ENCODE measurements around the gene MTHFD1.

Gene MTHFD1

DNA sequence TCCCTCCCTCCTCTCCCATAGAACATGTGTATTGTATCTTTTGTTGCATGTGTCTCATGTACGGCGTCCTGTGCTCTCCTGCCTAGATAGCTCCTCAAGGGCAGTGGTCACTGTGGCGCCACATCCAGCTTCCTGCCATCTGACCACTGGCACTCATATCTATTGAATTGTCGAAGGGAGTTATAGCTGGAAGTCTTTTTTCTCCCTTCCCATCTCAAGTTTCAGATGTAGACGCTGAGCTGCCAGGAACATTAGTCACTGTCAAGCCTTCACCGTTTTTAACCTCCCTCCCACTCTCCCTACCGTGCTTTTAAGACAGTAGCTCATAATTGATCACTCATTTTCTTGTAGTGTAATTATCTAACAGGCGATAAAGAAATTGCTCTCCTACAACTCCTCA lies 33.0 kb downstream of the MTHFD1 start:
- peaks cover 78% of the 10 kb centered on the region for H3K36me3 Mint-ChIP-seq (ENCODE audit: low read depth)
- H3K4me1 Mint-ChIP-seq = peaks cover 6% of the 10 kb centered on the region
- H3K9me3 Mint-ChIP-seq = no peaks in the 10 kb centered on the region
- H3K27ac Mint-ChIP-seq = peak overlapping the region in 2 of 3 experiments; percentile 81 to 87
- no peak overlapping the region for H3K4me3 Mint-ChIP-seq
- TF ChIP-seq, protein P1, sequence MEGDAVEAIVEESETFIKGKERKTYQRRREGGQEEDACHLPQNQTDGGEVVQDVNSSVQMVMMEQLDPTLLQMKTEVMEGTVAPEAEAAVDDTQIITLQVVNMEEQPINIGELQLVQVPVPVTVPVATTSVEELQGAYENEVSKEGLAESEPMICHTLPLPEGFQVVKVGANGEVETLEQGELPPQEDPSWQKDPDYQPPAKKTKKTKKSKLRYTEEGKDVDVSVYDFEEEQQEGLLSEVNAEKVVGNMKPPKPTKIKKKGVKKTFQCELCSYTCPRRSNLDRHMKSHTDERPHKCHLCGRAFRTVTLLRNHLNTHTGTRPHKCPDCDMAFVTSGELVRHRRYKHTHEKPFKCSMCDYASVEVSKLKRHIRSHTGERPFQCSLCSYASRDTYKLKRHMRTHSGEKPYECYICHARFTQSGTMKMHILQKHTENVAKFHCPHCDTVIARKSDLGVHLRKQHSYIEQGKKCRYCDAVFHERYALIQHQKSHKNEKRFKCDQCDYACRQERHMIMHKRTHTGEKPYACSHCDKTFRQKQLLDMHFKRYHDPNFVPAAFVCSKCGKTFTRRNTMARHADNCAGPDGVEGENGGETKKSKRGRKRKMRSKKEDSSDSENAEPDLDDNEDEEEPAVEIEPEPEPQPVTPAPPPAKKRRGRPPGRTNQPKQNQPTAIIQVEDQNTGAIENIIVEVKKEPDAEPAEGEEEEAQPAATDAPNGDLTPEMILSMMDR (IDR thresholded peaks at IDR 0.05; ENCODE audit: unreplicated experiment in 3 of 3) = no peak
- no peaks in the 10 kb centered on the region for H3K27me3 Mint-ChIP-seq (ENCODE audit: low read depth)

DNA sequence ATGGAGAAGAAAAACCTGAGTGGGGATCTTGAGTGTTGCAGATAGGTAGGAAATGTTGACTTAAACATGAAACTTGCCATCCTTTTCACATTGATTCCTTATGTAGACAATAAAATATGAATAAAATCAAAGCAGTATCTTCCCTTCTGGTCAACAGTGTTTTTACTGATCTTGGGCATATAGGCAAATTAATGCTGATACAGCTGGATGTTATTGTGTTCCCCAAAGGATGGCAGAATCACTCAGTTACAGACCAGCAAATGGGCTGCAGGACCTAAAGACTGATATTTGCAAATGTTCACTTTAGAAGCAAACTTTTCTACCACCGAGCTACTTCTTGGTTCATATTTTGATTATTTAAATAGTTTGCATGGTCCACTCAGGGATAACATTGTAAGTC lies 33.9 kb downstream of the MTHFD1 start:
- H3K9me3 Mint-ChIP-seq = no peaks in the 10 kb centered on the region
- peaks cover 6% of the 10 kb centered on the region for H3K4me1 Mint-ChIP-seq
- no peak overlapping the region for H3K27ac Mint-ChIP-seq
- H3K4me3 Mint-ChIP-seq = no peak overlapping the region
- peaks cover 76% of the 10 kb centered on the region for H3K36me3 Mint-ChIP-seq (ENCODE audit: low read depth)
- TF ChIP-seq, protein P1 (IDR thresholded peaks at IDR 0.05; ENCODE audit: unreplicated experiment in 3 of 3) = no peak
- no peaks in the 10 kb centered on the region for H3K27me3 Mint-ChIP-seq (ENCODE audit: low read depth)

DNA sequence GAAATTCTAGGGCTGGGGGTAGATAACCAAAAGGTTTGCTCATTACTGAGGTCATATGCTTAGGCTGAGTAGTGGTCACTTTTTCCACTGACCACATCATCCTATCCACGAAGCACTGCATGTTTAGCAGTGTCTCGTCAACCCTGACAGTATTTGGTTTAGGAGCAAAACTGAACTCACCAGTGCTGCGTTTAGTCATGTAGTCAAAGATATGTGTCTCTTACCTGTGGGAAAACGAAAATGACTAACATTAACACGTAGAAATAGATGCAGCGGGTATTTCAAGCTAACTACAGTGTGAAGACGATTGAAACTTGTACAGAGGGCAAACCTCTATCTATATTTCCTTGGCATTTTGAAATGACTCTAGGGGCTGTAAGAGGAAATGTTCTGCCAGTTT lies 34.6 kb downstream of the MTHFD1 start:
- no peaks in the 10 kb centered on the region for H3K27me3 Mint-ChIP-seq (ENCODE audit: low read depth)
- H3K36me3 Mint-ChIP-seq (ENCODE audit: low read depth) = peaks cover 75% of the 10 kb centered on the region
- no peaks in the 10 kb centered on the region for H3K9me3 Mint-ChIP-seq
- TF ChIP-seq, protein P1 (IDR thresholded peaks at IDR 0.05; ENCODE audit: unreplicated experiment in 3 of 3) = no peak
- H3K4me3 Mint-ChIP-seq = no peak overlapping the region
- H3K4me1 Mint-ChIP-seq = peaks cover 6% of the 10 kb centered on the region
- no peak overlapping the region for H3K27ac Mint-ChIP-seq

DNA sequence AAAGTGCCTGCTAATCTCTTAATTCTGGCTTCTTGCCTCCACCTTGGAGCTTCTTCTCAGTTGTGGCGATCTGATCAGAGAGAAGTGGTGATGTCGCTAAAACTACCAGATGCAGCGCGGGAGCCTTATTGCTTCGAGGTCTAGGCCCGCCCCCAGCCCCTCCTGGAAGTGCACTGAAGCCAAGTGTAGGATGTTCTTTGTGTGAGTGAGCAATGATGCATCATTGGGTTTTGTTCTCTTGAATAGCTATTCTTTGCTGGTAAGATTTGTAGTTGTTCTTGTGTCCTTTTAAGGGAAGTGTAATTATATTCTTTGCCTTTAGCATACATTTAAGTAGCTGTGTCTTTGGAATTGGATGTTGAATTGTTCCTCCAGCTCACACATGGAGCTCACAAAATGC lies 35.8 kb downstream of the MTHFD1 start:
- TF ChIP-seq, protein P1 (IDR thresholded peaks at IDR 0.05; ENCODE audit: unreplicated experiment in 3 of 3) = no peak
- H3K27me3 Mint-ChIP-seq (ENCODE audit: low read depth) = no peaks in the 10 kb centered on the region

DNA sequence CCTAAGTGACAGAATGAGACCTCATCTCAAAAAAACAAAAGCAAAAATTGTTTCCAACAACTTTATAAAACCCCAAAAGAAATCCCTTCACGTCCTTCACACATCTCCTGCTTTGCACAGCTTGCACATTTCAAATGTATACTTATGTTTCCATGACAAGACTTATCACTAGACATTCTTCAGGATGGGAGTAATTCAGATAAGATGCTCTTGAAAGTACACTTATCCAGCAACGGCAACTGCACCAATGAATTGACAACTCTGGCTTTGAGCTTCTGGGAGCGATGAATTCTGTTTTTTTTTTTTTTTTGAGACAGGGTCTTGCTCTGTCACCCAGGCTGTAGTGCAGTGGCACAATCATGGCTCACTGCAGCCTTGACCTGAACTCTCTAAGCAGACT lies 46.4 kb downstream of the MTHFD1 start:
- H3K27me3 Mint-ChIP-seq (ENCODE audit: low read depth) = no peaks in the 10 kb centered on the region
- H3K9me3 Mint-ChIP-seq = no peaks in the 10 kb centered on the region
- H3K4me1 Mint-ChIP-seq = peaks cover 7% of the 10 kb centered on the region
- no peak overlapping the region for H3K27ac Mint-ChIP-seq
- peaks cover 59% of the 10 kb centered on the region for H3K36me3 Mint-ChIP-seq (ENCODE audit: low read depth)
- no peak overlapping the region for H3K4me3 Mint-ChIP-seq
- TF ChIP-seq, protein P1 (IDR thresholded peaks at IDR 0.05; ENCODE audit: unreplicated experiment in 3 of 3) = no peak

More for the DNA sequence above, 35.8 kb downstream of the MTHFD1 start:
- Mint-ChIP-seq H3K4me3 (no peak overlapping the region), H3K4me1 (peaks cover 6% of the 10 kb centered on the region), H3K9me3 (no peaks in the 10 kb centered on the region), H3K36me3 (ENCODE audit: low read depth) (peaks cover 75% of the 10 kb centered on the region), H3K27ac (no peak overlapping the region)

DNA sequence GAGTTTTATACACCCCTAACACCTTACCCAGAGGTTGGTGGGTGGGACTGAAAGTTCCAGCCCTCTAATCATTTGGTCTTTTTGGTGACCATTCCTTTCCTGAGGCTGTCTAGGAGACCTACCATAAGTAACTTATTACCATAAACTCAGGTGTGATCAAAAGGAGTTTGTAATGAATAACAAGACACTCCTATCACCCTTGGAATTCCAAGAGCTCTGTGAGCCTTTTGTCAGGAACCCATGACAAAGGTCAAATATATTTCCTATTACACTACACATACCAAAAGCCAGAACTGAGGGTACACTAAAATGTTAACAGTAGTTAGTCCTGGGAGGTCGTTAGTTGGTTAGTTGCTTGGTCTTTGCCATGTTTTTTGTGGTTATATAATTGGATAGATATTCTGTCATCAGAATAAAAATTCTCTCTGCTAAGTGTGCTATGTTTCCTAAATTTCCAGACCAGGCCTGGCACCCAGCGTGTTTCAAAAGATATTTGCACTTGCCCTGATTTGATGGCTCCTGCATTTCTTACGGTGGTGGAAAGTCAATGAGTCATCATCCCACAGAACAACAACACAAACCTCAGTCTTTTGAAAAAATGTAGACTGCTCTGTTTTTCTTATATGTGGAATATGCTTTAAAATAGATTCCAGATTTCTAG lies 50.2 kb downstream of the MTHFD1 start:
- Mint-ChIP-seq H3K36me3 (ENCODE audit: low read depth) (peaks cover 62% of the 10 kb centered on the region), H3K4me3 (no peak overlapping the region), H3K4me1 (peaks cover 7% of the 10 kb centered on the region), H3K27me3 (ENCODE audit: low read depth) (no peaks in the 10 kb centered on the region), H3K27ac (peak overlapping the region; percentile 74 to 91 (median 88)), H3K9me3 (no peaks in the 10 kb centered on the region)
- TF ChIP-seq, protein P1 (IDR thresholded peaks at IDR 0.05; ENCODE audit: unreplicated experiment in 3 of 3) = no peak

Measured in nephron (organoid).